Astrocyte of the spinal cord (primary cell): Measurements from ENCODE around the gene EHMT1.
A peak's percentile ranks its signal among the peaks of the same experiment; 100 is the strongest.

ENCODE experiments used
- DNase-seq: peaks from one replicate; pipeline ENCODE4 v3.0.0; 2011; ENCODE audit warnings: low read depth, low spot score
- H3K4me3 ChIP-seq: 2 replicates; pipeline ENCODE4 v1.5.1; 2011; ENCODE audit warnings: low read depth, mild to moderate bottlenecking, low read length, moderate library complexity
- CTCF ChIP-seq: IDR thresholded peaks from 2 replicates; pipeline ENCODE4 v1.5.1; 2012; ENCODE audit warnings: low read depth, mild to moderate bottlenecking, low read length, inconsistent platforms
- in situ Hi-C: cut with HindIII; loops from 2 replicates; pipeline ENCODE4 v1.10.0; 2017; ENCODE audit warnings: low sequenced_read_pairs

Gene EHMT1

GRCh38 chr9:137583347-137583746 is 35.5 kb upstream of the EHMT1 start:
- TF ChIP-seq CTCF: no peak
- in situ Hi-C loops: no loop called here
- no peak overlapping the region for H3K4me3 ChIP-seq
- DNase-seq: no peak

GRCh38 chr9:137583957-137584356 is 34.8 kb upstream of the EHMT1 start:
- no peak for DNase-seq
- no peak for TF ChIP-seq CTCF
- H3K4me3 ChIP-seq: no peak overlapping the region
- in situ Hi-C loops: no loop called here

- DNase-seq: no peak
- in situ Hi-C loops: no loop called here
- H3K4me3 ChIP-seq: no peak overlapping the region
- no peak for TF ChIP-seq CTCF
Measured at GRCh38 chr9:137586854-137587253, 32.0 kb upstream of the EHMT1 start.

GRCh38 chr9:137588311-137588710 is 30.5 kb upstream of the EHMT1 start:
- in situ Hi-C loops: no loop called here
- TF ChIP-seq CTCF: no peak
- no peak for DNase-seq
- H3K4me3 ChIP-seq: no peak overlapping the region

GRCh38 chr9:137588891-137589290 is 29.9 kb upstream of the EHMT1 start:
- in situ Hi-C loops: no loop called here
- TF ChIP-seq CTCF: no peak
- DNase-seq: no peak
- peak overlapping the region; percentile 55 for H3K4me3 ChIP-seq

GRCh38 chr9:137589441-137590122 is 29.2 kb upstream of the EHMT1 start:
- DNase-seq: no peak
- H3K4me3 ChIP-seq: peak overlapping the region; percentile 55
- in situ Hi-C loops: no loop called here
- TF ChIP-seq CTCF: no peak
